KOPT-K1 (cell line): ENCODE data around the gene ZNF778.
"Not testable (repeated sequence)": the region's sequence is repeated elsewhere in the genome, so short reads cannot be mapped to it uniquely, and the experiment has no call there.

ENCODE experiments used
- H3K27ac ChIP-seq: fragments of 200-600 bp; sonication (generic); 2 replicates; pipeline ENCODE4 v1.5.1; 2016; ENCODE audit warnings: antibody characterized with exemption, mild to moderate bottlenecking, low read depth, low read length; ENCODE audit not compliant: poor library complexity, severe bottlenecking
- H3K36me3 ChIP-seq: fragments of 200-600 bp; sonication (generic); 2 replicates; pipeline ENCODE4 v1.5.1; 2017; ENCODE audit warnings: antibody characterized with exemption, mild to moderate bottlenecking, low read length, moderate library complexity; ENCODE audit not compliant: insufficient read depth
- H3K9me3 ChIP-seq: fragments of 200-600 bp; sonication (generic); 2 replicates; pipeline ENCODE4 v1.5.1; 2017; ENCODE audit warnings: antibody characterized with exemption, low read length, mild to moderate bottlenecking; ENCODE audit not compliant: insufficient read depth, poor library complexity, severe bottlenecking

Gene ZNF778

GRCh38 chr16:89188471-89189357 lies 28.8 kb upstream of the ZNF778 start:
- not testable (repeated sequence) for H3K36me3 ChIP-seq, H3K9me3 ChIP-seq, H3K27ac ChIP-seq

GRCh38 chr16:89189358-89190025 lies 28.0 kb upstream of the ZNF778 start:
- no peaks in the 10 kb centered on the region for H3K9me3 ChIP-seq
- no peaks in the 10 kb centered on the region for H3K36me3 ChIP-seq
- no peak overlapping the region for H3K27ac ChIP-seq

DNA sequence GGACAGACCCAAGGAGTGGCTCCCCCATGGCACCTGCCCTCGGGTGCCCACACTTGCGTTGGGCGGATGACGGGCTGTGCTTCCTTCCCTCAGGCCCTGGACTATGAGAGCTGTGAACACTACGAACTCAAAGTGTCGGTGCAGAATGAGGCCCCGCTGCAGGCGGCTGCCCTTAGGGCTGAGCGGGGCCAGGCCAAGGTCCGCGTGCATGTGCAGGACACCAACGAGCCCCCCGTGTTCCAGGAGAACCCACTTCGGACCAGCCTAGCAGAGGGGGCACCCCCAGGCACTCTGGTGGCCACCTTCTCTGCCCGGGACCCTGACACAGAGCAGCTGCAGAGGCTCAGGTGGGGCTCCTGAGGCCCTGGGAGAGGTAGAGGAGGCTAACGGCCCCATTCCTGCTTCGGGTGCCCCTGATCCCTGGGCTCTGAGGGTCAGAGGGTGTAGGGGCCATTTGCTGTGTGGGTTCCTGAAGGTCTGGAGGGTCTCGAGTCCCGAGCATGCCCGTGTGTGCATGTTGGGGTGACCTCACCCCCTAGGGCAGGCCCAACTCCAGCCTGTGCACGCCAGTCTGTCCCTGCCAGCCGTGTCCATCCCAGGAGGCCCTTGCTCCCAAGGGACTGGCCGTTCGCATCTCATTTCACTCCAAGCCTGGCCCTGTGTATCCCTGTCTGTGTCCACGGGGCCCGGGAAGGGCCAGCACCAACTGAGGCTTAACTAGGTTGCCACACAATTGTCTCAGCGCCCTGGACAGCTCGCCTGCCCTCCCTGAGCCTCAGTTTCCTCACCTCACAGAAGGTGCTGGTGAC lies 27.1 kb upstream of the ZNF778 start:
- H3K9me3 ChIP-seq: no peaks in the 10 kb centered on the region
- no peak overlapping the region for H3K27ac ChIP-seq
- no peaks in the 10 kb centered on the region for H3K36me3 ChIP-seq

DNA sequence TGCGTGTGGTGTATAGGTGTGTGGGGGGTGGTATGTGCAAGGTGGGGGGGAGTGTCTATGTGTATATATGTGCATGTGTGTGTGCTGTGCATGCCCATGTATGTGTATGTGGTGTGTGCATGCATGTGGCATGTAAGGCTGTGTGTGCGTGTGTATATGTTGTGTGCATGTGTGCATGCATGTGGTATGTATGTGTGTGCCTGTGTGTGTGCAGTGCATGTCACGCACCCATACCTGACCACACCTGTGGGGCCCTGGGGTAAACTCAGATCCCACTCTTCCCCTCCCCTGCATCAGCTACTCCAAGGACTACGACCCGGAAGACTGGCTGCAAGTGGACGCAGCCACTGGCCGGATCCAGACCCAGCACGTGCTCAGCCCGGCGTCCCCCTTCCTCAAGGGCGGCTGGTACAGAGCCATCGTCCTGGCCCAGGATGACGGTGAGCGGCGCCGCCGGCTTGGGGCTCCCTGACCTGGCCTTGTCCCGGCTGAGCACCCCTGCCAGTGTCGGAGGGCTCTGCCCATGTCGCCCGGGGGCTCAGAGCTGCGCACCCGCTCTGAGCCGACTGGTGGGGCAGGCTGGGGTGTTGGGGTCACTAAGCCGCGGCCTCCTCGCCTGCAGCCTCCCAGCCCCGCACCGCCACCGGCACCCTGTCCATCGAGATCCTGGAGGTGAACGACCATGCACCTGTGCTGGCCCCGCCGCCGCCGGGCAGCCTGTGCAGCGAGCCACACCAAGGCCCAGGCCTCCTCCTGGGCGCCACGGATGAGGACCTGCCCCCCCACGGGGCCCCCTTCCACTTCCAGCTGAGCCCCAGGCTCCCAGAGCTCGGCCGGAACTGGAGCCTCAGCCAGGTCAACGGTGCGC lies 26.2 kb upstream of the ZNF778 start:
- no peaks in the 10 kb centered on the region for H3K9me3 ChIP-seq
- H3K27ac ChIP-seq: no peak overlapping the region
- H3K36me3 ChIP-seq: no peaks in the 10 kb centered on the region

DNA sequence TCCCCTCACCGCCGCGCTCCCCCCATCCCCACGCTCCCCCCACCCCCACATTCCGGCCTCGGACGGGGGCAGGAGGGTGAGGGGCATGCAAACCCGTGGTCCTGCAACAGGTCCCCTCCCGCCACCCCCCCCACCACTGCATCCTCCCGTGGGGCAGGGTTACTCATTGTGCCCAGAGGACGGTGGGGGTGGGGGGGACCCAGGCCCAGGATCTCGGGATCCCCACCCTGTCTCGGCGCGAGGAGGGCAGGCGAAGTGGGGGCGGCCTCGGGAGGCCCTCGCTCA lies 25.7 kb upstream of the ZNF778 start:
- no peak overlapping the region for H3K27ac ChIP-seq

GRCh38 chr16:89192186-89192955 lies 25.1 kb upstream of the ZNF778 start:
- not testable (repeated sequence) for H3K36me3 ChIP-seq, H3K27ac ChIP-seq, H3K9me3 ChIP-seq

More for the DNA sequence above, 25.7 kb upstream of the ZNF778 start:
- H3K36me3 ChIP-seq: no peaks in the 10 kb centered on the region
- no peaks in the 10 kb centered on the region for H3K9me3 ChIP-seq

GRCh38 chr16:89192956-89193575 lies 24.4 kb upstream of the ZNF778 start:
- Histone ChIP-seq H3K27ac (no peak overlapping the region), H3K36me3 (no peaks in the 10 kb centered on the region), H3K9me3 (no peaks in the 10 kb centered on the region)

DNA sequence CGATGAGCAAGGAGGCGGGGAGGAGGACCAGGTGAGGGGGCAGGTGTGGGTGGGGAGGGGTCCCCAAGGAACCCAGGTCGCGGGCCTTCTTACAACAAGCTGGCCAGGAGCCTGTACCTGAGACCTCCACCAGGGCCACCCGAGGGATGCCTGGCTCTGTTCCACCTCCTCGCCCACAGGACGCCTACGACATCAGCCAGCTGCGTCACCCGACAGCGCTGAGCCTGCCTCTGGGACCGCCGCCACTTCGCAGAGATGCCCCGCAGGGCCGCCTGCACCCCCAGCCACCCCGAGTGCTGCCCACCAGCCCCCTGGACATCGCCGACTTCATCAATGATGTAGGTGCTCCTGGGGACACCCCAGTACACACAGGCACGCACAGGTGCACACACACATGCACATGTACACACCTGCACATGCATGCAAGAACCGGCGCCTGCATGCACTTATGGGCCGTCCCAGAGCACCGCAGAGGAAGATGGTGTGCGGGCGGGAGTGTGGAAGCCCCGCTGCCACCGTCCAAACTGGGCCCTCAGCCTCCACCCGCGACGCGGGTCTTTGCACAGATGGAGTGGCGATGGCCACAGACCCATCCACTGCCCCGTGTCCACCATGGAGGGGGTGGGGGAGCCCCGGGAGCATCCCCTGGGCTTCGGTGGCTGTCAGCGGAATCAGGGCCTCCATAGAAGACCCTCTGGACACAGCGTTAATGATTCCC lies 23.8 kb upstream of the ZNF778 start:
- Histone ChIP-seq H3K9me3 (no peaks in the 10 kb centered on the region), H3K27ac (no peak overlapping the region)

DNA sequence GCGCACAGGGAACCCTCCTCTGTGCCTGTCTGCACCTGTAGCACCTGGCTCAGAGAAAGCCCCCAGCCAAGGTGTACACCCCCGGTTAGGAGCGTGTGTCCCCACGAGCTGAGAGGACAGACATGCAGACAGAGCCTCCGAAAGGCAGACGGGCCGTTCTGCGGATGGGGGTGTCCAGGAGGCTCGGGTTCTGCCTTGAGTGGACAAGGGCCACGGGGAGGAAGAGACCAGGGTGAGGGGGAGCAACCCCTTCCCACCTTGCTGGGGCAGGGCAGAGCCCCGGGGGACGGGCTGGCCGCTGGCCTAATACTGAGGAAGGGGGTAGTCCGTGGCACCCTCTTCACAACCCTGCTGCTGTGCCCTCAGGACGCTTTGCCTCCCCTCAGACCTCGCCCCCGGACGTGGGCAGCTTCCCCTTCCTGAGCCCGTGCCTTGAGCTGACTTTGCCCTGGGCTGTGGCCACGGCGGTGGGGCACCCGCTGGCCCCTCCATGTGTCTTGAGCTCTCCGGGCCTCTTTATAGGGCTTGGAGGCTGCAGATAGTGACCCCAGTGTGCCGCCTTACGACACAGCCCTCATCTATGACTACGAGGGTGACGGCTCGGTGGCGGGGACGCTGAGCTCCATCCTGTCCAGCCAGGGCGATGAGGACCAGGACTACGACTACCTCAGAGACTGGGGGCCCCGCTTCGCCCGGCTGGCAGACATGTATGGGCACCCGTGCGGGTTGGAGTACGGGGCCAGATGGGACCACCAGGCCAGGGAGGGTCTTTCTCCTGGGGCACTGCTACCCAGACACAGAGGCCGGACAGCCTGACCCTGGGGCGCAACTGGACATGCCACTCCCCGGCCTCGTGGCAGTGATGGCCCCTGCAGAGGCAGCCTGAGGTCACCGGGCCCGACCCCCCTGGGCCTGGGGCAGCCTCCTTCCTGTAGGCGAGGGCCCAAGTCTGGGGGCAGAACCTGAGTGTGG lies 22.9 kb upstream of the ZNF778 start:
- no peak overlapping the region for H3K27ac ChIP-seq
- H3K9me3 ChIP-seq: no peaks in the 10 kb centered on the region
- H3K36me3 ChIP-seq: no peaks in the 10 kb centered on the region

More for the DNA sequence above, 23.8 kb upstream of the ZNF778 start:
- H3K36me3 ChIP-seq: no peaks in the 10 kb centered on the region

GRCh38 chr16:89195521-89196171 lies 21.9 kb upstream of the ZNF778 start:
- Histone ChIP-seq H3K27ac (no peak overlapping the region), H3K9me3 (no peaks in the 10 kb centered on the region)

GRCh38 chr16:89197033-89197632 lies 20.4 kb upstream of the ZNF778 start:
- no peaks in the 10 kb centered on the region for H3K9me3 ChIP-seq

More at GRCh38 chr16:89195521-89196171, 21.9 kb upstream of the ZNF778 start:
- no peaks in the 10 kb centered on the region for H3K36me3 ChIP-seq

More at GRCh38 chr16:89197033-89197632, 20.4 kb upstream of the ZNF778 start:
- H3K27ac ChIP-seq: no peak overlapping the region
- no peaks in the 10 kb centered on the region for H3K36me3 ChIP-seq
